ENCODE results near the gene FARP1. TPM values are rescaled to one million over a fixed set of nuclear protein-coding genes. Genes with fewer than 3 reads are reported as not detected.

The FARP1 gene
- polyA plus RNA-seq, 2 of the 4 experiments (the other 2 are of a cell fraction), result 9.4 to 13.0 TPM

DNA sequence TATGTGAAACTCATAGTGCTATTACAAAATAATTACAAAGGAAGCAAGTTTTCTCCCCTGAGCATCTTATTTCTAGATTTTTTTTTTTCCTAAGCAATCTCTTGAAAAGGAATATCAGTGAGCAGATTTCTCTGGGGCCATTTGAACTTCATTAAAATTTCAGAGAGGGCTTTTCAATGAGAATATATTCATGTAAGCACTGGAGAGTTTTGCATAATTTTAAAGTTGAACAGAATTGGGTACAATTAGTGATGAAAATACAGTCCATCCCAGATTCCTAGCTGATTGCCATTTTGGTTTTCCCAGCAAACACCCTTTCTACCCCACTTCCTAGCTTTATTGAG lies 101.0 kb downstream of the FARP1 start (continued):
- TF ChIP-seq EHF (CRISPR knock-in tag; IDR thresholded peaks at IDR 0.05), result no peak
- no peak for TF ChIP-seq FOSL2 (IDR thresholded peaks at IDR 0.05)
- no peak for TF ChIP-seq FOSL2 (CRISPR knock-in tag; IDR thresholded peaks at IDR 0.05)

- no peak overlapping the region for H3K4me2 ChIP-seq
- no peak overlapping the region for H3K27ac ChIP-seq
- no peak for TF ChIP-seq FOXS1 (CRISPR knock-in tag; IDR thresholded peaks at IDR 0.05)
- no peak for TF ChIP-seq MAZ (IDR thresholded peaks at IDR 0.05; ENCODE audit: borderline replicate concordance, low read depth, low read length)
- no peak for TF ChIP-seq ZFP36 (IDR thresholded peaks at IDR 0.05; ENCODE audit: borderline replicate concordance, partially characterized antibody)
- no peak for TF ChIP-seq NPAS2 (CRISPR knock-in tag; IDR thresholded peaks at IDR 0.05; ENCODE audit: borderline replicate concordance)
- no peak for TF ChIP-seq FOSB (CRISPR knock-in tag; IDR thresholded peaks at IDR 0.05)
- TF ChIP-seq NR3C1 (IDR thresholded peaks at IDR 0.05), result no peak
- TF ChIP-seq POLR2AphosphoS2 (conservative IDR thresholded peaks at IDR 0.05; ENCODE audit: low read length), result no peak
- no peak for TF ChIP-seq TP53 (CRISPR knock-in tag; IDR thresholded peaks at IDR 0.05)
- TF ChIP-seq BHLHE40 (IDR thresholded peaks at IDR 0.05; ENCODE audit: low read depth, low read length), result no peak
- no peak for TF ChIP-seq KDM1A (IDR thresholded peaks at IDR 0.05; ENCODE audit: low read depth)
- no peak for TF ChIP-seq RNF2 (IDR thresholded peaks at IDR 0.05; ENCODE audit: borderline replicate concordance, low read depth)
- no peak for TF ChIP-seq KDM5A (IDR thresholded peaks at IDR 0.05)
- POLR2A ChIA-PET, result no interaction called here
- no peaks in the 10 kb centered on the region for H3K9me3 ChIP-seq
- 87% methylated on average over 8 of the region's 11 CpGs for WGBS (ENCODE audit: missing lambda C conversion rate)
- no peak for DNase-seq (ENCODE audit: low read depth in 1 of 2, low spot score in 1 of 2)
- no peak overlapping the region for H3K4me3 ChIP-seq
- CTCF ChIA-PET, result interaction anchor here (0.5 kb wide), 1 partner anchor 15 kb away, joined by 3 read pairs; no protein-coding TSS in a partner anchor
- H3K4me1 ChIP-seq, result no peaks in the 10 kb centered on the region
- no peak for FAIRE-seq
- ATAC-seq, result no peak
These were observed 103.8 kb downstream of the FARP1 start for GRCh38 chr13:98246538-98247172.

- Histone ChIP-seq H3K4me2 (no peak overlapping the region), H3K9me3 (no peaks in the 10 kb centered on the region), H3K4me3 (no peak overlapping the region), H3K27ac (no peak overlapping the region), H3K4me1 (peaks cover 9% of the 10 kb centered on the region; the same call in 2 of the 3 replicates)
- ChIA-PET POLR2A (no interaction called here), CTCF (no interaction called here)
- no peak for TF ChIP-seq RCOR1 (IDR thresholded peaks at IDR 0.05; ENCODE audit: low read depth, low read length)
- TF ChIP-seq, protein P1, sequence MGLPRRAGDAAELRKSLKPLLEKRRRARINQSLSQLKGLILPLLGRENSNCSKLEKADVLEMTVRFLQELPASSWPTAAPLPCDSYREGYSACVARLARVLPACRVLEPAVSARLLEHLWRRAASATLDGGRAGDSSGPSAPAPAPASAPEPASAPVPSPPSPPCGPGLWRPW (IDR thresholded peaks at IDR 0.05), result no peak
- no peak for TF ChIP-seq CHD2 (IDR thresholded peaks at IDR 0.05; ENCODE audit: low read length, partially characterized antibody)
- TF ChIP-seq ZSCAN20 (CRISPR knock-in tag; IDR thresholded peaks at IDR 0.05), result no peak
- no peak for FAIRE-seq
- no peak for ATAC-seq
- DNase-seq (ENCODE audit: low read depth in 1 of 2, low spot score in 1 of 2), result no peak
- WGBS (ENCODE audit: missing lambda C conversion rate), result 87% methylated on average over 7 of the region's 7 CpGs
These were observed 108.8 kb downstream of the FARP1 start for GRCh38 chr13:98251708-98252107.

GRCh38 chr13:98252931-98253470 lies 110.1 kb downstream of the FARP1 start:
- ATAC-seq (no peak), DNase-seq (ENCODE audit: low read depth in 1 of 2, low spot score in 1 of 2) (no peak), FAIRE-seq (no peak)
- Histone ChIP-seq H3K9me3 (no peaks in the 10 kb centered on the region), H3K27ac (no peak overlapping the region), H3K4me3 (no peak overlapping the region), H3K4me2 (no peak overlapping the region), H3K4me1 (peaks cover 9% of the 10 kb centered on the region; the same call in 2 of the 3 replicates)
- TF ChIP-seq CHD2 (IDR thresholded peaks at IDR 0.05; ENCODE audit: low read length, partially characterized antibody) (no peak), PBX3 (IDR thresholded peaks at IDR 0.05) (no peak), SREBF2 (IDR thresholded peaks at IDR 0.05) (no peak), ZSCAN20 (CRISPR knock-in tag; IDR thresholded peaks at IDR 0.05) (no peak), KDM1A (IDR thresholded peaks at IDR 0.05; ENCODE audit: low read depth) (no peak)
- TF ChIP-seq, protein P2, sequence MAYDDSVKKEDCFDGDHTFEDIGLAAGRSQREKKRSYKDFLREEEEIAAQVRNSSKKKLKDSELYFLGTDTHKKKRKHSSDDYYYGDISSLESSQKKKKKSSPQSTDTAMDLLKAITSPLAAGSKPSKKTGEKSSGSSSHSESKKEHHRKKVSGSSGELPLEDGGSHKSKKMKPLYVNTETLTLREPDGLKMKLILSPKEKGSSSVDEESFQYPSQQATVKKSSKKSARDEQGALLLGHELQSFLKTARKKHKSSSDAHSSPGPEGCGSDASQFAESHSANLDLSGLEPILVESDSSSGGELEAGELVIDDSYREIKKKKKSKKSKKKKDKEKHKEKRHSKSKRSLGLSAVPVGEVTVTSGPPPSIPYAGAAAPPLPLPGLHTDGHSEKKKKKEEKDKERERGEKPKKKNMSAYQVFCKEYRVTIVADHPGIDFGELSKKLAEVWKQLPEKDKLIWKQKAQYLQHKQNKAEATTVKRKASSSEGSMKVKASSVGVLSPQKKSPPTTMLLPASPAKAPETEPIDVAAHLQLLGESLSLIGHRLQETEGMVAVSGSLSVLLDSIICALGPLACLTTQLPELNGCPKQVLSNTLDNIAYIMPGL (CRISPR knock-in tag; IDR thresholded peaks at IDR 0.05; ENCODE audit: borderline replicate concordance), result no peak
- TF ChIP-seq, protein P1 (IDR thresholded peaks at IDR 0.05), result no peak
- 69% methylated on average over 7 of the region's 7 CpGs for WGBS (ENCODE audit: missing lambda C conversion rate)
- POLR2A ChIA-PET, result no interaction called here
- CTCF ChIA-PET, result no interaction called here

Measured in A549 (cell line).